OCI-LY1 (cell line): ENCODE data around the gene RNF19B.

Source experiments
- EZH2 ChIP-seq: fragments of 200-600 bp; sonication (generic), shearing (Covaris generic); IDR thresholded peaks from 2 replicates; pipeline ENCODE4 v1.8.0; 2017; ENCODE audit warnings: borderline replicate concordance, mixed run types, mild to moderate bottlenecking, antibody characterized with exemption, low read length, moderate library complexity, mixed read lengths
- TF ChIP-seq, protein P1 (sequence below): fragments of 200-600 bp; sonication (generic), shearing (Covaris generic); IDR thresholded peaks from 2 replicates; pipeline ENCODE4 v1.5.1; 2017; ENCODE audit warnings: mild to moderate bottlenecking, antibody characterized with exemption, low read length, moderate library complexity, mixed read lengths

DNA sequence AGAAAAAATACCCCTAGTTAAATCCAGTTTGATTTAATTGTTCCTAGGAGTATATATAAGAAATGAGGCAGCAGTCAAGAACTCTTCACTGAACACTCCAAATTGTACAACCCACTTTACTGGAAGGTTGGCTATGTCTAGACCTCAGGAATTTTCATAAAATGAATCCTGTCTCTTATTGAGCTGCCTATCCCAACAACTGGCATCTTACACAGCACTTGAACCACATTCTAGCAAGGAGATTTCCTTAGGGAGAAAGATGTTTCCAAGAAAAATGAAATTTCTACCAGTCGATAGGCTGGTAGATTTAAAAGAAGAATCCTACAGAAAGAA is 16.3 kb downstream of the RNF19B start:
- TF ChIP-seq, protein P1, sequence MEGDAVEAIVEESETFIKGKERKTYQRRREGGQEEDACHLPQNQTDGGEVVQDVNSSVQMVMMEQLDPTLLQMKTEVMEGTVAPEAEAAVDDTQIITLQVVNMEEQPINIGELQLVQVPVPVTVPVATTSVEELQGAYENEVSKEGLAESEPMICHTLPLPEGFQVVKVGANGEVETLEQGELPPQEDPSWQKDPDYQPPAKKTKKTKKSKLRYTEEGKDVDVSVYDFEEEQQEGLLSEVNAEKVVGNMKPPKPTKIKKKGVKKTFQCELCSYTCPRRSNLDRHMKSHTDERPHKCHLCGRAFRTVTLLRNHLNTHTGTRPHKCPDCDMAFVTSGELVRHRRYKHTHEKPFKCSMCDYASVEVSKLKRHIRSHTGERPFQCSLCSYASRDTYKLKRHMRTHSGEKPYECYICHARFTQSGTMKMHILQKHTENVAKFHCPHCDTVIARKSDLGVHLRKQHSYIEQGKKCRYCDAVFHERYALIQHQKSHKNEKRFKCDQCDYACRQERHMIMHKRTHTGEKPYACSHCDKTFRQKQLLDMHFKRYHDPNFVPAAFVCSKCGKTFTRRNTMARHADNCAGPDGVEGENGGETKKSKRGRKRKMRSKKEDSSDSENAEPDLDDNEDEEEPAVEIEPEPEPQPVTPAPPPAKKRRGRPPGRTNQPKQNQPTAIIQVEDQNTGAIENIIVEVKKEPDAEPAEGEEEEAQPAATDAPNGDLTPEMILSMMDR, result no peak
- no peak for TF ChIP-seq EZH2
